Hepatocyte (in vitro differentiated cells): ENCODE measurements around the gene TSPAN8. TPM values are rescaled to one million over a fixed set of nuclear protein-coding genes. Genes with fewer than 3 reads are reported as not detected.

Experiments used
- DNase-seq: peaks from one replicate; pipeline ENCODE4 v3.0.0-alpha.2; 2016; ENCODE audit warnings: low spot score
- H2AFZ ChIP-seq: fragments of 200-600 bp; sonication (generic); 2 replicates; pipeline ENCODE4 v1.6.0; 2016; ENCODE audit warnings: antibody characterized with exemption, mild to moderate bottlenecking
- H3K27ac ChIP-seq: fragments of 200-600 bp; sonication (generic); 2 replicates; pipeline ENCODE4 v1.5.1; 2016; ENCODE audit warnings: mild to moderate bottlenecking
- H3K27me3 ChIP-seq: fragments of 200-600 bp; sonication (generic); 2 replicates; pipeline ENCODE4 v1.6.1; 2016
- H3K36me3 ChIP-seq: fragments of 200-600 bp; sonication (generic); replicated peaks from 2 replicates; pipeline ENCODE4 v1.5.1; 2016; ENCODE audit warnings: low read depth; ENCODE audit not compliant: insufficient read depth
- H3K4me1 ChIP-seq: fragments of 200-600 bp; sonication (generic); 2 replicates; pipeline ENCODE4 v1.5.1; 2016; ENCODE audit warnings: mild to moderate bottlenecking, moderate library complexity; ENCODE audit not compliant: insufficient read depth
- H3K4me2 ChIP-seq: fragments of 200-600 bp; sonication (generic); 2 replicates; pipeline ENCODE4 v1.6.0; 2016
- H3K4me3 ChIP-seq: fragments of 200-600 bp; sonication (generic); 2 replicates; pipeline ENCODE4 v1.5.1; 2016; ENCODE audit warnings: mild to moderate bottlenecking
- H3K79me2 ChIP-seq: fragments of 200-600 bp; sonication (generic); 2 replicates; pipeline ENCODE4 v1.6.0; 2017; ENCODE audit warnings: mild to moderate bottlenecking
- H3K9me2 ChIP-seq: fragments of 200-600 bp; sonication (generic); replicated peaks from 2 replicates; pipeline ENCODE4 v1.6.0; 2017; ENCODE audit warnings: mild to moderate bottlenecking; ENCODE audit not compliant: insufficient read depth
- H3K9me3 ChIP-seq: fragments of 200-600 bp; sonication (generic); 2 replicates; pipeline ENCODE4 v1.5.1; 2016; ENCODE audit warnings: low read depth, mild to moderate bottlenecking
- H4K20me1 ChIP-seq: fragments of 200-600 bp; sonication (generic); 2 replicates; pipeline ENCODE4 v1.6.0; 2016; ENCODE audit warnings: mild to moderate bottlenecking; ENCODE audit not compliant: insufficient read depth, poor library complexity, severe bottlenecking
- CTCF ChIP-seq: fragments of 200-600 bp; sonication (generic); IDR thresholded peaks from 2 replicates; pipeline ENCODE4 v1.5.1; 2016; ENCODE audit warnings: antibody characterized with exemption, mild to moderate bottlenecking; ENCODE audit not compliant: poor library complexity
- EZH2 ChIP-seq: fragments of 200-600 bp; sonication (generic); IDR thresholded peaks from 2 replicates; pipeline ENCODE4 v1.6.1; 2016; ENCODE audit warnings: antibody characterized with exemption, mild to moderate bottlenecking, borderline replicate concordance
- EZH2phosphoT487 ChIP-seq: fragments of 200-600 bp; sonication (generic); IDR thresholded peaks from one replicate; pipeline ENCODE4 v1.6.1; 2018; ENCODE audit warnings: antibody characterized with exemption, mild to moderate bottlenecking, low read depth, moderate library complexity; ENCODE audit not compliant: unreplicated experiment, severe bottlenecking
- WGBS: methylation state at CpG from one replicate; pipeline ENCODE4 v1.1.6; 2016; ENCODE audit warnings: low lambda C conversion rate; ENCODE audit errors: missing lambda C conversion rate; 5-methylcytosine and 5-hydroxymethylcytosine counted together
- polyA plus RNA-seq: library from polyadenylated mRNA; unstranded; fragments of >200 nt; fragmentation: Nextera tagmentation; extraction: Ambion mirVana; gene quantifications from 2 replicates; pipeline ENCODE4 v1.2.1, GENCODE V29; 2016
- total RNA-seq: library from RNA; depleted of rRNA; stranded (reverse); fragments of >200 nt; gene quantifications from 2 replicates; pipeline ENCODE4 v1.2.3, GENCODE V29; 2014

Gene TSPAN8
- total and polyA plus RNA-seq, 2 experiments from 2014 or later: 312 to 639 TPM

- no peaks in the 10 kb centered on the region for H3K79me2 ChIP-seq
These were observed 72.2 kb downstream of the TSPAN8 start for GRCh38 chr12:71085575-71085974.

GRCh38 chr12:71075743-71076142, 82.1 kb downstream of the TSPAN8 start:
- H3K36me3 ChIP-seq: no peaks in the 10 kb centered on the region
- H3K27ac ChIP-seq: no peak overlapping the region
- DNase-seq: no peak
- H2AFZ ChIP-seq: no peak overlapping the region
- no peaks in the 10 kb centered on the region for H3K27me3 ChIP-seq
- H3K4me3 ChIP-seq: no peak overlapping the region
- WGBS: 79% methylated on average over 2 of the region's 2 CpGs
- H4K20me1 ChIP-seq: no peaks in the 10 kb centered on the region
- H3K9me3 ChIP-seq: no peaks in the 10 kb centered on the region
- no peaks in the 10 kb centered on the region for H3K79me2 ChIP-seq
- H3K4me1 ChIP-seq: no peaks in the 10 kb centered on the region
- H3K9me2 ChIP-seq: no peaks in the 10 kb centered on the region
- H3K4me2 ChIP-seq: no peak overlapping the region
- TF ChIP-seq CTCF: no peak
- TF ChIP-seq EZH2phosphoT487: no peak
- no peak for TF ChIP-seq EZH2

More at GRCh38 chr12:71085575-71085974, 72.2 kb downstream of the TSPAN8 start:
- Histone ChIP-seq H3K27me3 (no peaks in the 10 kb centered on the region), H3K4me2 (no peak overlapping the region), H3K9me3 (no peaks in the 10 kb centered on the region), H3K4me1 (no peaks in the 10 kb centered on the region), H2AFZ (no peak overlapping the region), H3K9me2 (no peaks in the 10 kb centered on the region), H3K4me3 (no peak overlapping the region), H4K20me1 (no peaks in the 10 kb centered on the region), H3K27ac (no peak overlapping the region), H3K36me3 (no peaks in the 10 kb centered on the region)
- 74% methylated on average over 1 of the region's 1 CpG for WGBS
- DNase-seq: no peak
- no peak for TF ChIP-seq CTCF

Other genes starting within 250 kb of the TSPAN8 start
- gene PTPRR, start 237.3 kb downstream of the TSPAN8 start, total RNA-seq: 4.8 TPM in 2 replicates
- 1.9 and 2.0 TPM in 2 replicates for gene PTPRR, start 237.3 kb downstream of the TSPAN8 start, polyA plus RNA-seq